ACC112 (cell line): ENCODE measurements around the gene MACROD2.

Experiments used
- H2AFZ ChIP-seq: fragments of 200-600 bp; sonication (generic); one replicate; pipeline ENCODE4 v1.6.0; 2017; ENCODE audit warnings: antibody characterized with exemption, low read length; ENCODE audit not compliant: unreplicated experiment
- H3K27ac ChIP-seq: fragments of 200-600 bp; sonication (generic); 2 replicates; pipeline ENCODE4 v1.5.1; 2014; ENCODE audit warnings: low read depth, mild to moderate bottlenecking, antibody characterized with exemption, low read length, moderate library complexity
- H3K27me3 ChIP-seq: fragments of 200-600 bp; sonication (generic); 2 replicates; pipeline ENCODE4 v1.6.1; 2014; ENCODE audit warnings: mild to moderate bottlenecking, antibody characterized with exemption, low read length, moderate library complexity, mixed read lengths; ENCODE audit not compliant: insufficient read depth
- H3K36me3 ChIP-seq: fragments of 200-600 bp; sonication (generic); 2 replicates; pipeline ENCODE4 v1.6.1; 2016; ENCODE audit warnings: mild to moderate bottlenecking, antibody characterized with exemption, low read length, moderate library complexity, mixed read lengths; ENCODE audit not compliant: insufficient read depth
- H3K4me1 ChIP-seq: fragments of 200-600 bp; sonication (generic); one replicate; pipeline ENCODE4 v1.6.1; 2016; ENCODE audit warnings: low read length, mixed read lengths; ENCODE audit not compliant: insufficient read depth, unreplicated experiment, control insufficient read depth
- H3K4me3 ChIP-seq: fragments of 200-600 bp; sonication (generic); 2 replicates; pipeline ENCODE4 v1.5.1; 2014; ENCODE audit warnings: mild to moderate bottlenecking, low read depth, low read length
- H3K79me2 ChIP-seq: fragments of 200-600 bp; sonication (generic); one replicate; pipeline ENCODE4 v1.6.0; 2016; ENCODE audit warnings: low read length; ENCODE audit not compliant: control insufficient read depth, unreplicated experiment, insufficient read depth

Gene MACROD2

GRCh38 chr20:14928083-14928482 lies 932.8 kb downstream of the MACROD2 start:
- no peaks in the 10 kb centered on the region for H3K36me3 ChIP-seq
- no peak overlapping the region for H2AFZ ChIP-seq
- H3K27me3 ChIP-seq: no peaks in the 10 kb centered on the region
- H3K4me1 ChIP-seq: peaks cover 8% of the 10 kb centered on the region
- H3K4me3 ChIP-seq: no peak overlapping the region
- H3K79me2 ChIP-seq: no peaks in the 10 kb centered on the region
- no peak overlapping the region for H3K27ac ChIP-seq

GRCh38 chr20:14929388-14929787 lies 934.1 kb downstream of the MACROD2 start:
- no peaks in the 10 kb centered on the region for H3K36me3 ChIP-seq
- H3K27me3 ChIP-seq: no peaks in the 10 kb centered on the region
- H3K27ac ChIP-seq: no peak overlapping the region
- H3K4me3 ChIP-seq: no peak overlapping the region
- no peak overlapping the region for H2AFZ ChIP-seq
- H3K79me2 ChIP-seq: no peaks in the 10 kb centered on the region
- peaks cover 8% of the 10 kb centered on the region for H3K4me1 ChIP-seq

GRCh38 chr20:14932040-14932439 lies 936.7 kb downstream of the MACROD2 start:
- Histone ChIP-seq H3K4me3 (no peak overlapping the region), H3K79me2 (no peaks in the 10 kb centered on the region), H3K27me3 (no peaks in the 10 kb centered on the region), H3K27ac (no peak overlapping the region), H2AFZ (no peak overlapping the region), H3K36me3 (no peaks in the 10 kb centered on the region), H3K4me1 (no peaks in the 10 kb centered on the region)

GRCh38 chr20:14935285-14935684 lies 940.0 kb downstream of the MACROD2 start:
- no peaks in the 10 kb centered on the region for H3K27me3 ChIP-seq

GRCh38 chr20:14937021-14937420 lies 941.7 kb downstream of the MACROD2 start:
- H3K36me3 ChIP-seq: no peaks in the 10 kb centered on the region

More at GRCh38 chr20:14935285-14935684, 940.0 kb downstream of the MACROD2 start:
- Histone ChIP-seq H3K79me2 (no peaks in the 10 kb centered on the region), H3K36me3 (no peaks in the 10 kb centered on the region), H2AFZ (no peak overlapping the region), H3K27ac (no peak overlapping the region), H3K4me1 (no peaks in the 10 kb centered on the region), H3K4me3 (no peak overlapping the region)

GRCh38 chr20:14937846-14938245 lies 942.5 kb downstream of the MACROD2 start:
- no peaks in the 10 kb centered on the region; the same call in 1 of the 2 replicates for H3K27me3 ChIP-seq
- no peaks in the 10 kb centered on the region for H3K79me2 ChIP-seq
- H3K4me3 ChIP-seq: no peak overlapping the region
- H3K27ac ChIP-seq: no peak overlapping the region
- H2AFZ ChIP-seq: no peak overlapping the region
- no peaks in the 10 kb centered on the region for H3K36me3 ChIP-seq
- H3K4me1 ChIP-seq: no peaks in the 10 kb centered on the region

More at GRCh38 chr20:14937021-14937420, 941.7 kb downstream of the MACROD2 start:
- Histone ChIP-seq H3K27ac (no peak overlapping the region), H3K27me3 (no peaks in the 10 kb centered on the region; the same call in 1 of the 2 replicates), H3K4me1 (no peaks in the 10 kb centered on the region), H2AFZ (no peak overlapping the region), H3K4me3 (no peak overlapping the region), H3K79me2 (no peaks in the 10 kb centered on the region)

GRCh38 chr20:14947536-14947935 lies 952.2 kb downstream of the MACROD2 start:
- no peaks in the 10 kb centered on the region; the same call in 1 of the 2 replicates for H3K27me3 ChIP-seq
- no peak overlapping the region for H3K27ac ChIP-seq
- H2AFZ ChIP-seq: no peak overlapping the region
- H3K36me3 ChIP-seq: no peaks in the 10 kb centered on the region
- H3K4me1 ChIP-seq: no peaks in the 10 kb centered on the region
- H3K4me3 ChIP-seq: no peak overlapping the region
- no peaks in the 10 kb centered on the region for H3K79me2 ChIP-seq

- no peaks in the 10 kb centered on the region for H3K4me1 ChIP-seq
- H2AFZ ChIP-seq: no peak overlapping the region
- H3K79me2 ChIP-seq: no peaks in the 10 kb centered on the region
- no peak overlapping the region for H3K27ac ChIP-seq
- H3K4me3 ChIP-seq: no peak overlapping the region
- H3K36me3 ChIP-seq: no peaks in the 10 kb centered on the region
- H3K27me3 ChIP-seq: no peaks in the 10 kb centered on the region; the same call in 1 of the 2 replicates
Measured at GRCh38 chr20:14947946-14948345, 952.6 kb downstream of the MACROD2 start.

GRCh38 chr20:14948416-14948815 lies 953.1 kb downstream of the MACROD2 start:
- no peaks in the 10 kb centered on the region for H3K36me3 ChIP-seq
- H3K4me1 ChIP-seq: no peaks in the 10 kb centered on the region
- no peak overlapping the region for H2AFZ ChIP-seq
- no peaks in the 10 kb centered on the region; the same call in 1 of the 2 replicates for H3K27me3 ChIP-seq
- no peaks in the 10 kb centered on the region for H3K79me2 ChIP-seq
- H3K4me3 ChIP-seq: no peak overlapping the region
- no peak overlapping the region for H3K27ac ChIP-seq

GRCh38 chr20:14950633-14951032 lies 955.3 kb downstream of the MACROD2 start:
- H3K27ac ChIP-seq: no peak overlapping the region
- no peaks in the 10 kb centered on the region for H3K27me3 ChIP-seq
- no peaks in the 10 kb centered on the region for H3K4me1 ChIP-seq
- H3K79me2 ChIP-seq: no peaks in the 10 kb centered on the region
- H3K4me3 ChIP-seq: no peak overlapping the region
- no peak overlapping the region for H2AFZ ChIP-seq
- no peaks in the 10 kb centered on the region for H3K36me3 ChIP-seq

GRCh38 chr20:14951105-14951504 lies 955.8 kb downstream of the MACROD2 start:
- H3K79me2 ChIP-seq: no peaks in the 10 kb centered on the region
- no peak overlapping the region for H3K27ac ChIP-seq
- no peak overlapping the region for H2AFZ ChIP-seq
- no peak overlapping the region for H3K4me3 ChIP-seq
- H3K4me1 ChIP-seq: no peaks in the 10 kb centered on the region
- no peaks in the 10 kb centered on the region for H3K36me3 ChIP-seq
- no peaks in the 10 kb centered on the region for H3K27me3 ChIP-seq
